Putamen (tissue), 1 donor: Measurements from ENCODE around the gene LARP6.
"Not testable (repeated sequence)": the region's sequence is repeated elsewhere in the genome, so short reads cannot be mapped to it uniquely, and the experiment has no call there.

Source experiments
- DNase-seq: peaks from one replicate; pipeline ENCODE4 v3.0.0-alpha.2; 2016; ENCODE audit warnings: low spot score

The LARP6 gene

GRCh38 chr15:70858614-70859321 lies 4.8 kb upstream of the LARP6 start:
- DNase-seq, result not testable (repeated sequence)

- no peak for DNase-seq
Observed at GRCh38 chr15:70857562-70858285, 3.8 kb upstream of the LARP6 start.

- peak; percentile 84 for DNase-seq
Observed at GRCh38 chr15:70856884-70857561, 3.1 kb upstream of the LARP6 start.

GRCh38 chr15:70856177-70856883 lies 2.4 kb upstream of the LARP6 start:
- DNase-seq, result no peak

GRCh38 chr15:70855764-70856163 lies 1.8 kb upstream of the LARP6 start:
- DNase-seq, result no peak

- no peak for DNase-seq
Observed at GRCh38 chr15:70854666-70854976, 664 bp upstream of the LARP6 start.

- no peak for DNase-seq
Observed at GRCh38 chr15:70853318-70853972, 512 bp downstream of the LARP6 start.

GRCh38 chr15:70852501-70853317 lies 1.2 kb downstream of the LARP6 start:
- DNase-seq, result no peak

- no peak for DNase-seq
Observed at GRCh38 chr15:70851889-70852288, 2.1 kb downstream of the LARP6 start.

- DNase-seq, result no peak
Observed at GRCh38 chr15:70845602-70846360, 8.2 kb downstream of the LARP6 start.

- DNase-seq, result no peak
Observed at GRCh38 chr15:70837476-70837875, 16.5 kb downstream of the LARP6 start.

GRCh38 chr15:70835841-70836240 lies 18.1 kb downstream of the LARP6 start:
- DNase-seq, result no peak

- DNase-seq, result no peak
Observed at GRCh38 chr15:70835415-70835814, 18.5 kb downstream of the LARP6 start.

GRCh38 chr15:70834999-70835398 lies 19.0 kb downstream of the LARP6 start:
- no peak for DNase-seq

- DNase-seq, result no peak
Observed at GRCh38 chr15:70833861-70834765, 19.8 kb downstream of the LARP6 start.

GRCh38 chr15:70833422-70833821 lies 20.5 kb downstream of the LARP6 start:
- DNase-seq, result no peak

GRCh38 chr15:70832176-70832575 lies 21.8 kb downstream of the LARP6 start:
- no peak for DNase-seq

GRCh38 chr15:70831094-70831911 lies 22.7 kb downstream of the LARP6 start:
- DNase-seq, result peak; percentile 46
